HUDEP-2 (cell line): Measurements from ENCODE around the gene COPA.
A peak's percentile ranks its signal among the peaks of the same experiment; 100 is the strongest.
"Not testable (repeated sequence)": the region's sequence is repeated elsewhere in the genome, so short reads cannot be mapped to it uniquely, and the experiment has no call there.

ENCODE experiments used
- DNase-seq, 76 experiments: peaks; one replicate each; lab custom pipeline; 2025; ENCODE audit not compliant: unreplicated experiment in 76 of 76; lab: John Stamatoyannopoulos, UW

The COPA gene

DNA sequence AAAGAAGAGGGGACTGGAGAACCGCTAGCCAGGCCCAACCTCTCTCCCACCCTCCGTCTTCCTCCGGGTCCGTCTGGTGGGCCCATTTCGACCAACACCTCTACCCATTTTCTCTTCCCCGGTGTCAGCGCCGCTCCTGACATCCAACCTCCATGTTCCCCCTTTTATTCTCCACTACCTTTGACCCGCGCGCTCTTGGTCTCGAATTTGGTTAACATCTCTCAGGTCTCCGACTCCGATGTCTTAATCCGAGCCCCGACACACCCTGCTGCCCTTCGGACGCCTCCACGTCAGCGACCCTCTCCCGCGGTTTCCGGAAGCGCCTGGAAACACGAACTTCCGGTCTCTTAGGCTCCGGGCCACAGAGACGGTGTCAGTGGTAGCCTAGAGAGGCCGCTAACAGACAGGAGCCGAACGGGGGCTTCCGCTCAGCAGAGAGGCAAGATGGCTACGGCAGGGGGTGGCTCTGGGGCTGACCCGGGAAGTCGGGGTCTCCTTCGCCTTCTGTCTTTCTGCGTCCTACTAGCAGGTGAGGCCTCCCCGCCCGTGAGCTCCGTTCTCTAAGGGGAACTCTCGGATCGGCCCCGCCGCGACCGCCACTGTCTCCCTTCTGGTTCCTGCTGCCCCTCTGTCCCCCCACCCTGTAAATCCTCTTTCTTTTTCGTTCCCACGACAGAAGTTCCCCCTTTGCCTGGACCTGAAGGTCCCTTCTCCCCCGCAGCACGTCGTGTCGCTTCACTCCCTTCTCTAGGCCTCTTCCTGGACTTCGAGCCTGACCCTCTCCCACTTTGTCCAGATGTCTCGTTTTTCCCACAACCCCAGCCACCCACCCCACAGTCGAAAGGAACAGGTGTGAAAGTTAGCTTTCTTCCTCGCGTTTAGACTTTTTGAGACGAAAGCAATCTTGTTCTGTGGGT, at the start of gene COPA, which contains the start of gene NCSTN:
Gene COPA (minus strand): TSS at position 298 of the 917 bp plus-strand sequence. CDS start 80 bp downstream, at position 218.
Gene NCSTN (plus strand): TSS at position 431 of the 917 bp plus-strand sequence. CDS start 14 bp downstream, at position 445.
- peak in 74 of 76 experiments; percentile 43 to 93 (median 83) for DNase-seq

DNA sequence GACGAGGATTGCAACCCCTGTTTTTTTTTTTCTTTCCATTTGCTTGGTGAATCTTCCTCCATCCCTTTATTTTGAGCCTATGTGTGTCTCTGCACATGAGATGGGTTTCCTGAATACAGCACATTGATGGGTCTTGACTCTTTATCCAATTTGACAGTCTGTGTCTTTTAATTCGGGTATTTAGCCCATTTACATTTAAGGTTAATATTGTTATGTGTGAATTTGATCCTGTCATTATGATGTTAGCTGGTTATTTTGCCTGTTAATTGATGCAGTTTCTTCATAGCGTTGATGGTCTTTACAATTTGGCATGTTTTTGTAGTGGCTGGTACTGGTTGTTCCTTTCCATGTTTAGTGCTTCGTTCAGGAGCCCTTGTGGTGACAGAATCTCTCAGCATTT, 45.4 kb upstream of the COPA start:
- not testable (repeated sequence) for DNase-seq

- not testable (repeated sequence) for DNase-seq
These were observed 41.8 kb upstream of the COPA start for GRCh38 chr1:160384812-160385211.

DNA sequence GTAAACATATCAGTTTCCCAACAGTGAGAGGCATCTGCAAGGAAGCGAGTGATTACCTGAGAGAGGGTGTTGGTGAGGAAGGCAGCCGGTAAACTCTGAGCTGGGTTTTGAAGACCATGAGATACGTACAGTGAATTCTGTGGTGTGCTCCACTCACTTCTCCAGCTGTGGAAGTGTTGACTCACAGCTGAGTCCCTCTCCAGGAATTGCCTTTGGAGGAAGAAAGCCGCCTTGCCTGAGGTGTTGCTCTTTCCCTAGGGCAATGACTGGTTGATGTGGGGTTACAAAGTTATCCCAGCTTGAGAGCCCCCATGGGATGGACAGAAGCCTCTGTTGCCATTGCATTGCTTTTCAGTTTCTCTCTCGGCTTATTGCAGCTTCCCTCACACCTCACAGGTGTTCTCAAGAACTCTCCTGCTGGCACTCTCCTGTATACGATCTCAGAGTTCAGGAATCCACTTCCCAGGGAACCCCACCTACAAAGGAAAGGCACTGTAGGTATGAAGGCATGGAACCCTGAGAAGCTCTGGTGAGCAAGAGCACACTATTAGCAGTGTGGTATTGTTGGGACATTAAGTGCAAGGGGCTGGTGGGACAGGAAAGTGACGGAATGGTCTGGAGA, 34.6 kb upstream of the COPA start:
- no peak for DNase-seq

GRCh38 chr1:160376525-160377131, 33.6 kb upstream of the COPA start:
- DNase-seq, result peak in 32 of 76 experiments; percentile 7 to 62 (median 28)

- peak in 1 of 76 experiments; percentile 5 for DNase-seq
These were observed 32.9 kb upstream of the COPA start for GRCh38 chr1:160375788-160376524.

GRCh38 chr1:160374306-160375110, 31.5 kb upstream of the COPA start:
- no peak for DNase-seq

GRCh38 chr1:160373696-160374095, 30.6 kb upstream of the COPA start:
- no peak for DNase-seq

- no peak for DNase-seq
These were observed 28.7 kb upstream of the COPA start for GRCh38 chr1:160371756-160372155.

GRCh38 chr1:160371346-160371631, 28.2 kb upstream of the COPA start:
- no peak for DNase-seq

DNA sequence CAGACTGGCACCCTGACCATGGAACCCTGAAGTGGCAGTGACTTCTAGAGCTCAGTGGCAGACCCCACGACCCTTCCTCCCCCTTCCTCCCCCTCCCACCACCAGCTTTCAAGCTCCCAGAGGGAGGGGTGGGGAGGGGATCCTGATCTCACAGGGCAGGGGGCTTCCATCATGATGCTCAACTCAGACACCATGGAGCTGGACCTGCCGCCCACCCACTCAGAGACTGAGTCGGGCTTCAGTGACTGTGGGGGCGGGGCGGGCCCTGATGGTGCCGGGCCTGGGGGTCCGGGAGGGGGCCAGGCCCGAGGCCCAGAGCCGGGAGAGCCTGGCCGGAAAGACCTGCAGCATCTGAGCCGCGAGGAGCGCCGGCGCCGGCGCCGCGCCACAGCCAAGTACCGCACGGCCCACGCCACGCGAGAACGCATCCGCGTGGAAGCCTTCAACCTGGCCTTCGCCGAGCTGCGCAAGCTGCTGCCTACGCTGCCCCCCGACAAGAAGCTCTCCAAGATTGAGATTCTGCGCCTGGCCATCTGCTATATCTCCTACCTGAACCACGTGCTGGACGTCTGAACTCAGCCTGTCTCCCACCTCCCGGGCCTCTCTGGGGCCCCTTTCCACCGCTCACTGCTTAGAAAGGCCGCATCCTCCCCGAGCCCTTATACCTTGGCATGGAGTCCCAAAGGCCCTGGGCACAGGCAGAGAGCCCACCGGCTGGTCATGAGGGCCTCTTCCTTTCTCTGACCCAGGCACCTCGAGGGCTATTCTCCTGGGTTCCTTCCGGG, 27.7 kb upstream of the COPA start:
- no peak for DNase-seq

DNA sequence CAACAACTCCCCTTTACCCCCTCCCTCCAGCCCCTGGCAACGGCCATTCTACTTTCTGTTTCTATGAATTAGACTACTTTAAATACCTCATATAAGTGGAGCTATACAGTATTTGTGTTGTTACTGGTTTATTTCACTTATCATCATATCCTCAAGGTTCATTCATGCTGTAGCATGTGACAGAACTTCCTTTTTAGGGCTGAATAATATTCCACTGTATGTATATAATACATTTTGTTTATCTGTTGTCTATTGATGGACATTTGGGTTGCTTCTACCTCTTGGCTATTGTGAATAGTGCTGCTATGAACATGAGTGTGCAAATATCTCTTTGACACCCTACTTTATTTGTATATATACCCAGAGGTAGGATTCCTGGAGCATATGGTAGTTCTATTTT, 26.0 kb upstream of the COPA start:
- no peak for DNase-seq

DNA sequence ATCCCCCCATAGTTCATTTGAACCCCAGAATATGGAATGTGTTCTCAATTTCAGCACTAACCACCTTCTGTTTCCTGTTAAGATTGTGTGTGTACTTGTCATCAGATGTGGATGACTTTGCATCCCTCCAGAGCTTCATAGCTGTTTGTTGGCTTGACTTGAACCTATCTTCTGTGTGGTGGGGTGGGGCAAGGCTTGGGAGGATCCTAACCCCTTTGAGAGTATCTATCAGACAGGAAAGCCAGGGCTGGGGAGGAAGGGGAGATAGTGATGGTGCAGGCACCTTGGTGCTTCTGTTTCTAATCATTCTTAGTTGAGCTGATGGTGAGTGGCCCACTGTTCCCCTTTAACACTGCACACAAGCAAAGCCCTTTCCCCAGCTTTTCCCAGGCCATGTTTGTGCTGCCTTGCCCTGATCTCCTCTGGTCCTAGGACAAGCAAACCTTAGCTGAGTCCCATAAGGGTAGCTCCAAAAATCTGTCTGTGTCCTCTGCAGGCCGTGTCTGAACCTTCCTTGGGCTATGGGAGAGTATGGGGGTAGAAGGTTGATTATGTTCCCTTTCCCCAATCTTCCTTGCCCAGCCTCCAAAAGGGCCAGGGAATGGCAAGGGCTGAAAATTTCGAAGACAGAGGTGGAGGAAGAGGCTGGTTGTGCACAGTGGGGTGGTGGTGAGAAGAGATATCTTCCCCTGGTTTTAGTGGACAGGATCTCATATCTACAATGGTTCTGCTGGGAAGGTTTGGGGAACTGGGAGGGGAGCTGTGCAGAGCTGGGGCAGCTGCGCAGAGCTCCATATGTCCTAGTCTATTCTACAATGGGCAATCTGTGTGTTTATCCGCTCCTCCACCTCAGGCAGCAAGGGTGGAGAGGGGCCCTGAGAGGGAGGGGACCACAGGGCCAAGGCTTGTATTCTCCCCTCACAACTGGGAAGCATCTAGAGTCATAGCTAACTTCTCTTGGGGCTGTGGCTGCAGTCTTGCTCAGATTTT, 25.2 kb upstream of the COPA start:
- DNase-seq, result peak in 1 of 76 experiments; percentile 3

DNA sequence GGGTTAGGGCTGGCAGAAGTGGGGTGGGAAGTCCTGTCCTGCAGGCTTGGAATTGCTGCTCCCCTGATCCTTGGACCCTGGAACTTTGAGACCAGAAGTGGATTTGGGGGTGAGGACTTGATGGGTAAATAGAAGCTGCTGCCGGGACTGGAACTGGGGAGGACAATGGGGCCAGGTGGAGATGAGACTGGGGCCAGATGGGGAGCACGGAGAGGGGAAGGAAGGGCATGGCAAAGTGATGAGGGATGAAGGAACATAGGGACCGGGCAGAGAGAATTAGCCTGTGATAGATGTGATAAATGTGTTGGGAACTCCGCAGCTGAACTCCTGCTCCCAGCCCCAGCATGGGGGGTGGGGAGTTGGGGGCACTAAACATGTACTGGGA, 24.5 kb upstream of the COPA start:
- no peak for DNase-seq

- no peak for DNase-seq
These were observed 23.9 kb upstream of the COPA start, which contains the start of gene NHLH1 for GRCh38 chr1:160366731-160367515. Gene NHLH1 (plus strand): TSS chr1:160367071. CDS start chr1:160370732, 3,661 bp downstream.

GRCh38 chr1:160365325-160365724, 22.3 kb upstream of the COPA start:
- no peak for DNase-seq
